ENCODE measurements around the gene METTL6. TPM values are rescaled to one million over a fixed set of nuclear protein-coding genes. Genes with fewer than 3 reads are reported as not detected.
"Not testable (repeated sequence)": the region's sequence is repeated elsewhere in the genome, so short reads cannot be mapped to it uniquely, and the experiment has no call there.

Gene METTL6
- polyA plus RNA-seq, 1 experiment = 25.9 TPM

DNA sequence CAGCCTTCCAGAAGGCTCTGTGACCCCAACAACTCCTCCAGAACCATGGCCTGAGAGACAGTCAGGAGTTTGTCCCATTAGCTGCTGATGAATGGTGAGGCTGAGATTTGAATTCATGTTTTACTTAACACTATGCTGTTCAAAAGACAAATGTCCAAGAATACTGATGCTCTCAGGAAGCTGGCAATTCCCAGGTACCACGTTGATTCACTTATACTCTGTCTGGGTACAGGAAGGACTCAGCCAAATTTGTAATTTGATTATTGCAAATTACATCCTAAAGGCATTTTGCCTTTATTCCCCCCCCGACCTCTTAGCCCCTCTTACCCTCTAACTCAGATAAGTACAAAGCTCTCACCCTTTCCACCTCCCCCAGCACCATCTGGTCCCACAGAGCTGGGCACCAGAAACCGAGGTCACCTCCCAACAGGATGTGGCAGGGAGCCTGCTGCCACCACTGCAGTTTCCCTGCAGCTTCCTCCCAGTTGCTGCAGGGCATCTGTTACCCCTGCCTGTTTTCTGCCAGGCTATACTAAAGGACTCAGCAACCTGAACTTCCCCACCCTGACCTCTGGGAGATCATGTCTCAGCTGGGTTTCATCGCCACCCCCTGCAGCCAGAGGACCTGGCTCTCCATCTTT is 33.7 kb upstream of the METTL6 start:
- no peaks in the 10 kb centered on the region for H3K27me3 ChIP-seq (ENCODE audit: control insufficient read depth, insufficient read depth, low read length)
- no peak overlapping the region for H3K27ac ChIP-seq (ENCODE audit: low read depth, low read length)
- no peaks in the 10 kb centered on the region for H3K9me3 ChIP-seq (ENCODE audit: control insufficient read depth, insufficient read depth, low read length)
- ChIA-PET CTCF (no interaction called here), POLR2A (no interaction called here)
- DNase-seq (ENCODE audit: low read depth, low spot score) = no peak
- TF ChIP-seq, protein P1, sequence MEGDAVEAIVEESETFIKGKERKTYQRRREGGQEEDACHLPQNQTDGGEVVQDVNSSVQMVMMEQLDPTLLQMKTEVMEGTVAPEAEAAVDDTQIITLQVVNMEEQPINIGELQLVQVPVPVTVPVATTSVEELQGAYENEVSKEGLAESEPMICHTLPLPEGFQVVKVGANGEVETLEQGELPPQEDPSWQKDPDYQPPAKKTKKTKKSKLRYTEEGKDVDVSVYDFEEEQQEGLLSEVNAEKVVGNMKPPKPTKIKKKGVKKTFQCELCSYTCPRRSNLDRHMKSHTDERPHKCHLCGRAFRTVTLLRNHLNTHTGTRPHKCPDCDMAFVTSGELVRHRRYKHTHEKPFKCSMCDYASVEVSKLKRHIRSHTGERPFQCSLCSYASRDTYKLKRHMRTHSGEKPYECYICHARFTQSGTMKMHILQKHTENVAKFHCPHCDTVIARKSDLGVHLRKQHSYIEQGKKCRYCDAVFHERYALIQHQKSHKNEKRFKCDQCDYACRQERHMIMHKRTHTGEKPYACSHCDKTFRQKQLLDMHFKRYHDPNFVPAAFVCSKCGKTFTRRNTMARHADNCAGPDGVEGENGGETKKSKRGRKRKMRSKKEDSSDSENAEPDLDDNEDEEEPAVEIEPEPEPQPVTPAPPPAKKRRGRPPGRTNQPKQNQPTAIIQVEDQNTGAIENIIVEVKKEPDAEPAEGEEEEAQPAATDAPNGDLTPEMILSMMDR (IDR thresholded peaks at IDR 0.05; ENCODE audit: low read depth, low read length) = no peak
- no peak overlapping the region for H3K4me3 ChIP-seq (ENCODE audit: low read depth, low read length)

DNA sequence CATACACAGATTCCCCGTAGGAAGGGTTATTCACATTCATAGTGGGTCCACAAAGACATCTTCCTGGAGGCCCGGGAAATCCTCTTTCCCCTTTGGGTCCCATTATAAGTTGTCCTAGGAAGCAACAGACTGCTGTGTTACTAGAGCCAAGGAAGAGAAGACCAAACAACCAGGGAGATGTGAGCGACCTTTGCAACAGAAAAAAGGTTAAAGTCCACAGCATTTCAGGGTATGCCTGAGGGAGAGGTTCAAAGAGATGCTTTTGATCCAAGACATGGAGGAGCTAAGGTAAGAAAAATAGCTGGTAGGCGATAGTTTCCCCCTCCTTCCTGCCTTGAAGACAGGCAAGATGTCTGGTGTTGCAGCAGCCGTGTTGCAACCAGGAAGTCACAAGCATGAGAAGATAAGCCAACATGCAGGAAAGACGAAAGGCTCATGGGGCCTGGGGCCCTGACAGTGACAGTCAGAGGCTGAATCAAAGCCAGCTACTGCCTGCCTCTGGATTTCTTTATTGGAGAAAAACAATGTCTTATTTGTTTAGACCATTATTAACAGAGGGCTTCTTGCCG is 31.0 kb upstream of the METTL6 start:
- H3K9me3 ChIP-seq (ENCODE audit: control insufficient read depth, insufficient read depth, low read length) = no peaks in the 10 kb centered on the region
- POLR2A ChIA-PET = no interaction called here
- TF ChIP-seq, protein P1 (IDR thresholded peaks at IDR 0.05; ENCODE audit: low read depth, low read length) = no peak
- H3K27me3 ChIP-seq (ENCODE audit: control insufficient read depth, insufficient read depth, low read length) = no peaks in the 10 kb centered on the region
- DNase-seq (ENCODE audit: low read depth, low spot score) = no peak
- no peak overlapping the region for H3K4me3 ChIP-seq (ENCODE audit: low read depth, low read length)
- H3K27ac ChIP-seq (ENCODE audit: low read depth, low read length) = no peak overlapping the region
- CTCF ChIA-PET = no interaction called here

DNA sequence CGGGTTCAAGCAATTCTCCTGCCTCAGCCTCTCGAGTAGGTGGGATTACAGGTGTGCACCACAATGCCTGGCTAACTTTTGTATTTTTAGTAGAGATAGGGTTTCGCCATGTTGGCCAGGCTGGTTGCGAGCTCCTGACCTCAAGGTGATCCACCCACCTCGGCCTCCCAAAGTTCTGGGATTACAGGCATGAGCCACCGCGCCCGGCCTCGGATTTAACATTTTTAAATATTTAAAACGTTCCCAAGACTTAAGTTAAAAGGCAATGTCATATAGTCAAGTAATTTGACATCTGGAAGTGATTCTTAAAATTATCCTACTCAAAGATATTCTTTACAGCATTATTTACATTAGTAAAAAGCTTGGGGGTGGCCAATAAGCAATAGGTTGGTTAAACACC is 29.6 kb upstream of the METTL6 start:
- H3K4me3 ChIP-seq (ENCODE audit: low read depth, low read length); POLR2A ChIA-PET; H3K27me3 ChIP-seq (ENCODE audit: control insufficient read depth, insufficient read depth, low read length); H3K27ac ChIP-seq (ENCODE audit: low read depth, low read length); DNase-seq (ENCODE audit: low read depth, low spot score); CTCF ChIA-PET; H3K9me3 ChIP-seq (ENCODE audit: control insufficient read depth, insufficient read depth, low read length): not testable (repeated sequence)

DNA sequence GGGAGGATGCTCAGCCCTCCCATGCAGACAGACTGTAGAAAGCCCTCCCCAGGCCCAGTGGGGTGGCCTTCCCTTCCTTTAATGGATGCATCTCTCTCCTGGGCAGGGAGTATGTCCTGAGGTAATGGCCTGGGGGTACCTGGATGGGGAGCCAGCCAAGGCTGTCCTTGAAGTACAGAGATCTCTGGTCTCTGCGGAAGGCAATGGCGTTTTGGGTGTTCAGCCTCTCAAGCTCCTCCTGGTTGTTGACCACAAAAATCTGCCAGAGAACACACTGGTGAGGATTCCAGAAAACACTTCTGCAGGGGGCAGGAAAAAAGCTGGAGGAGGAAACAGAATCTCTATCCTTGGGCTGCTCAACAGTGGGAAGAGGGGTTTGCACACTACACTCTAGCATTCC is 29.0 kb upstream of the METTL6 start:
- Histone ChIP-seq H3K4me3 (ENCODE audit: low read depth, low read length) (no peak overlapping the region), H3K27ac (ENCODE audit: low read depth, low read length) (no peak overlapping the region), H3K9me3 (ENCODE audit: control insufficient read depth, insufficient read depth, low read length) (no peaks in the 10 kb centered on the region), H3K27me3 (ENCODE audit: control insufficient read depth, insufficient read depth, low read length) (no peaks in the 10 kb centered on the region)
- POLR2A ChIA-PET = no interaction called here
- CTCF ChIA-PET = no interaction called here
- no peak for DNase-seq (ENCODE audit: low read depth, low spot score)
- TF ChIP-seq, protein P1 (IDR thresholded peaks at IDR 0.05; ENCODE audit: low read depth, low read length) = no peak

DNA sequence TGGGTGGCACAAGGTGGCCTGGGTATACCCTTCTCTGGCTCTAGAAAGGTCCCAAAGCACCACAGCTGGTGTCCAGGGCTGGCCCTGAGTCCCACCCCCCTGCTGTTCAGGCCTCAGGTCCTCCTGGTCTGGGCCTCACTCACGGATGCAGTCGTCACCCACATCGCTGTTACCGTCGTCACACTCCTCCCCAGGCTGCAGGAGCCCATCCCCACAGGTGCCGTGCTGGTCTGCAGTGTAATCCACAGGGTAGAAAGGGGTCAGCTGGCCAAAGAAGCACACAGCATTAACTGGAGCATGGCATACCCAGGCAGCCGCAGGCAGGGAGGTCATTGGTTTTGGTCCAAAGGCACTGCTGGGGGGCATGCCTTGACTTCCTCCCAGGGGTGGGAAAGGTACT is 28.4 kb upstream of the METTL6 start:
- ChIA-PET CTCF (no interaction called here), POLR2A (no interaction called here)
- H3K27me3 ChIP-seq (ENCODE audit: control insufficient read depth, insufficient read depth, low read length) = no peaks in the 10 kb centered on the region
- DNase-seq (ENCODE audit: low read depth, low spot score) = no peak
- H3K9me3 ChIP-seq (ENCODE audit: control insufficient read depth, insufficient read depth, low read length) = no peaks in the 10 kb centered on the region
- no peak overlapping the region for H3K4me3 ChIP-seq (ENCODE audit: low read depth, low read length)
- no peak overlapping the region for H3K27ac ChIP-seq (ENCODE audit: low read depth, low read length)
- TF ChIP-seq, protein P1 (IDR thresholded peaks at IDR 0.05; ENCODE audit: low read depth, low read length) = no peak

Data from AG04450 (cell line).